ENCODE results near the gene PTGFRN.

Gene PTGFRN

DNA sequence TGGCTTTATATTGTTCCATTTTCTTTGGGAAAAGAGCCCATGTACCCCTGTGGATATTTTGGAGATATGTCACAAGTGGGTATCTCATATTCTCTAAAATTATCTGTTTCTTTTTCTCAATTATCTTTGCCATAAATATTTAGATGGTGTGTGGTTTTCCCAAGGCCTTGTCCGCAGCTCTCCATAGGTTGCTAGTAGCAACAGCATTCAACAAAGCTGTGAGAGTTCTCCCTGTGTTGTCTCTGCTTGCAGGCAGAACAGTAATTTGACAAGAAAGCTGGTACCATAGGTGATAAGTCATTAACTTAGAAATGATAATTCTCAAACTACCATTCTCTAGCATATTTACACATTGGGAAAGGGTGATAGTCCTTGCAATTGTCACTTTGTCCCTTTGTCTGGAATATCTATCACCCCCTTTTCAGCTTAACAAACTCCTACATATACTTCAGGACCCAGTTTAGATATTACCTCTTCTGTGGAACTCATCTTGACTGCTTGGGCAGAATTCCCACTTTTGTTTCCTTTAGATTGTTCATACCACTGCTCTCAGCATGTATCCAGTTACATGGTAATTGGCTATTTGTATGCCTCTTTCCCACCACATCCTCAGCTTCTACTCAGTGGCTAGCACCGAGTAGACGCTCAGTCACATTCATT, 100.7 kb downstream of the PTGFRN start:
- H3K9me3 ChIP-seq (ENCODE audit: control insufficient read depth, low read length): no peaks in the 10 kb centered on the region
- H3K27ac ChIP-seq (ENCODE audit: insufficient read depth, low read depth, low read length, poor library complexity, severe bottlenecking): no peak overlapping the region
- H3K27me3 ChIP-seq (ENCODE audit: control insufficient read depth, insufficient read depth, low read length, poor library complexity, severe bottlenecking): no peaks in the 10 kb centered on the region
- no peak overlapping the region for H3K4me3 ChIP-seq (ENCODE audit: insufficient read depth, low read depth, low read length)
- peaks cover 3% of the 10 kb centered on the region for H3K4me1 ChIP-seq (ENCODE audit: control insufficient read depth, insufficient read depth, low read length)
- 73 to 81% methylated on average over 2 to 3 of the region's 3 CpGs for WGBS, 2 experiments
- no peaks in the 10 kb centered on the region for H3K36me3 ChIP-seq (ENCODE audit: control insufficient read depth, insufficient read depth, low read length)

- 92 to 94% methylated on average over 3 of the region's 3 CpGs for WGBS, 2 experiments
- Histone ChIP-seq H3K36me3 (ENCODE audit: control insufficient read depth, insufficient read depth, low read length) (no peaks in the 10 kb centered on the region), H3K27ac (ENCODE audit: insufficient read depth, low read depth, low read length, poor library complexity, severe bottlenecking) (no peak overlapping the region), H3K9me3 (ENCODE audit: control insufficient read depth, low read length) (no peaks in the 10 kb centered on the region), H3K4me3 (ENCODE audit: insufficient read depth, low read depth, low read length) (no peak overlapping the region), H3K4me1 (ENCODE audit: control insufficient read depth, insufficient read depth, low read length) (peaks cover 3% of the 10 kb centered on the region), H3K27me3 (ENCODE audit: control insufficient read depth, insufficient read depth, low read length, poor library complexity, severe bottlenecking) (no peaks in the 10 kb centered on the region)
Observed at GRCh38 chr1:117011334-117011733, 101.6 kb downstream of the PTGFRN start.

DNA sequence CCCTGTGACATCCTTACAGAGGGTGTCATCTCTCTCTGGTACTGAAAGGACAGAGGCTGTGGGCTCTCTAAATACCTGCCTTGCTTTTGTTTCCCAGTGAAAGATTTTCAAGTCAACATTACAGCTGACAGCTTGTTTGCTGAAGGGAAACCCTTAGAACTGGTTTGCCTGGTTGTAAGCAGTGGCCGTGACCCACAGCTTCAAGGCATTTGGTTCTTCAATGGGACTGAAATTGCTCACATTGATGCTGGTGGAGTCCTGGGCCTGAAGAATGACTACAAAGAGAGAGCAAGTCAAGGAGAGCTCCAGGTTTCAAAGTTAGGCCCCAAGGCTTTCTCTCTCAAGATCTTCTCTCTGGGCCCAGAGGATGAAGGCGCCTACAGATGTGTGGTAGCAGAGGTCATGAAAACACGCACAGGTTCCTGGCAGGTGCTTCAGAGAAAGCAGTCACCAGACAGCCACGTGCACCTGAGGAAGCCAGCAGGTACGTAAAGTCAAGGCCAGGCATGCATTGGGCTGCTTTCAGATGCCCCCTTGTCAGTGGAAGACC, 103.7 kb downstream of the PTGFRN start:
- no peaks in the 10 kb centered on the region for H3K9me3 ChIP-seq (ENCODE audit: control insufficient read depth, low read length)
- no peaks in the 10 kb centered on the region for H3K27me3 ChIP-seq (ENCODE audit: control insufficient read depth, insufficient read depth, low read length, poor library complexity, severe bottlenecking)
- no peak overlapping the region for H3K4me3 ChIP-seq (ENCODE audit: insufficient read depth, low read depth, low read length)
- 92 to 95% methylated on average over 5 of the region's 5 CpGs for WGBS, 2 experiments
- no peaks in the 10 kb centered on the region for H3K36me3 ChIP-seq (ENCODE audit: control insufficient read depth, insufficient read depth, low read length)
- H3K27ac ChIP-seq (ENCODE audit: insufficient read depth, low read depth, low read length, poor library complexity, severe bottlenecking): no peak overlapping the region
- peaks cover 3% of the 10 kb centered on the region for H3K4me1 ChIP-seq (ENCODE audit: control insufficient read depth, insufficient read depth, low read length)

GRCh38 chr1:117014209-117014608, 104.5 kb downstream of the PTGFRN start:
- H3K27me3 ChIP-seq (ENCODE audit: control insufficient read depth, insufficient read depth, low read length, poor library complexity, severe bottlenecking): no peaks in the 10 kb centered on the region
- no peaks in the 10 kb centered on the region for H3K9me3 ChIP-seq (ENCODE audit: control insufficient read depth, low read length)
- H3K36me3 ChIP-seq (ENCODE audit: control insufficient read depth, insufficient read depth, low read length): no peaks in the 10 kb centered on the region
- H3K27ac ChIP-seq (ENCODE audit: insufficient read depth, low read depth, low read length, poor library complexity, severe bottlenecking): no peak overlapping the region
- 95 to 98% methylated on average over 5 of the region's 5 CpGs for WGBS, 2 experiments
- H3K4me3 ChIP-seq (ENCODE audit: insufficient read depth, low read depth, low read length): no peak overlapping the region
- peaks cover 3% of the 10 kb centered on the region for H3K4me1 ChIP-seq (ENCODE audit: control insufficient read depth, insufficient read depth, low read length)

GRCh38 chr1:117015724-117016123, 106.0 kb downstream of the PTGFRN start:
- Histone ChIP-seq H3K4me3 (ENCODE audit: insufficient read depth, low read depth, low read length) (no peak overlapping the region), H3K4me1 (ENCODE audit: control insufficient read depth, insufficient read depth, low read length) (peaks cover 3% of the 10 kb centered on the region), H3K36me3 (ENCODE audit: control insufficient read depth, insufficient read depth, low read length) (no peaks in the 10 kb centered on the region), H3K9me3 (ENCODE audit: control insufficient read depth, low read length) (no peaks in the 10 kb centered on the region), H3K27me3 (ENCODE audit: control insufficient read depth, insufficient read depth, low read length, poor library complexity, severe bottlenecking) (no peaks in the 10 kb centered on the region), H3K27ac (ENCODE audit: insufficient read depth, low read depth, low read length, poor library complexity, severe bottlenecking) (no peak overlapping the region)
- 91 to 96% methylated on average over 3 of the region's 3 CpGs for WGBS, 2 experiments

- Histone ChIP-seq H3K27me3 (ENCODE audit: control insufficient read depth, insufficient read depth, low read length, poor library complexity, severe bottlenecking) (no peaks in the 10 kb centered on the region), H3K27ac (ENCODE audit: insufficient read depth, low read depth, low read length, poor library complexity, severe bottlenecking) (no peak overlapping the region), H3K4me3 (ENCODE audit: insufficient read depth, low read depth, low read length) (no peak overlapping the region), H3K4me1 (ENCODE audit: control insufficient read depth, insufficient read depth, low read length) (no peaks in the 10 kb centered on the region), H3K36me3 (ENCODE audit: control insufficient read depth, insufficient read depth, low read length) (no peaks in the 10 kb centered on the region), H3K9me3 (ENCODE audit: control insufficient read depth, low read length) (no peaks in the 10 kb centered on the region)
- WGBS, 2 experiments: 91 to 95% methylated on average over 4 of the region's 4 CpGs
Observed at GRCh38 chr1:117017062-117017461, 107.3 kb downstream of the PTGFRN start.

DNA sequence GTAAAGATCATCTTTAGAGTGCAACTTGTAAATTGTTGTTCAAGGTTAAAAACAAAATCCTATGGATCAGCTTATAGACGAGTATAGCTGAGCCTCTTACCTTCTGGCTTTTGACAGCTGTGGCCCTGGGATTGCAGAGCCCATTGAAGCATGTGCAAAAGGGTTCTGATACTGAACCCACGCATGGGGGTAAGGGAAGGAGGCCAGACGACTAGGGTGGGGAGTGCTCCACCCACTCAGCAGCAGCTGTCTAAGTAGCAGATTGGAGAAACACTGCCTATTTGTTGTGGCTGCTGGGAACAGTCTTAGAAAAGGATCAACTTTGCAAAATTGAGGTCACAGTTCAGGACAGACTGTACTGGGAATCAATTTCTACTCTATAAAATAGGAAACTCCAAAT, 107.9 kb downstream of the PTGFRN start:
- Histone ChIP-seq H3K4me1 (ENCODE audit: control insufficient read depth, insufficient read depth, low read length) (no peaks in the 10 kb centered on the region), H3K27me3 (ENCODE audit: control insufficient read depth, insufficient read depth, low read length, poor library complexity, severe bottlenecking) (no peaks in the 10 kb centered on the region), H3K4me3 (ENCODE audit: insufficient read depth, low read depth, low read length) (no peak overlapping the region), H3K36me3 (ENCODE audit: control insufficient read depth, insufficient read depth, low read length) (no peaks in the 10 kb centered on the region), H3K9me3 (ENCODE audit: control insufficient read depth, low read length) (no peaks in the 10 kb centered on the region), H3K27ac (ENCODE audit: insufficient read depth, low read depth, low read length, poor library complexity, severe bottlenecking) (no peak overlapping the region)
- WGBS, 2 experiments: 72 to 73% methylated on average over 3 of the region's 3 CpGs

- Histone ChIP-seq H3K27me3 (ENCODE audit: control insufficient read depth, insufficient read depth, low read length, poor library complexity, severe bottlenecking) (no peaks in the 10 kb centered on the region), H3K9me3 (ENCODE audit: control insufficient read depth, low read length) (no peaks in the 10 kb centered on the region), H3K27ac (ENCODE audit: insufficient read depth, low read depth, low read length, poor library complexity, severe bottlenecking) (no peak overlapping the region), H3K4me3 (ENCODE audit: insufficient read depth, low read depth, low read length) (no peak overlapping the region), H3K36me3 (ENCODE audit: control insufficient read depth, insufficient read depth, low read length) (no peaks in the 10 kb centered on the region), H3K4me1 (ENCODE audit: control insufficient read depth, insufficient read depth, low read length) (no peaks in the 10 kb centered on the region)
- WGBS, 2 experiments: 76 to 83% methylated on average over 1 of the region's 1 CpG
Observed at GRCh38 chr1:117020526-117021156, 110.9 kb downstream of the PTGFRN start.

- no peak overlapping the region for H3K4me3 ChIP-seq (ENCODE audit: insufficient read depth, low read depth, low read length)
- H3K27me3 ChIP-seq (ENCODE audit: control insufficient read depth, insufficient read depth, low read length, poor library complexity, severe bottlenecking): no peaks in the 10 kb centered on the region
- no peaks in the 10 kb centered on the region for H3K4me1 ChIP-seq (ENCODE audit: control insufficient read depth, insufficient read depth, low read length)
- no peak overlapping the region for H3K27ac ChIP-seq (ENCODE audit: insufficient read depth, low read depth, low read length, poor library complexity, severe bottlenecking)
- no peaks in the 10 kb centered on the region for H3K36me3 ChIP-seq (ENCODE audit: control insufficient read depth, insufficient read depth, low read length)
- 92 to 98% methylated on average over 3 of the region's 3 CpGs for WGBS, 2 experiments
- H3K9me3 ChIP-seq (ENCODE audit: control insufficient read depth, low read length): no peaks in the 10 kb centered on the region
Observed at GRCh38 chr1:117022114-117022513, 112.4 kb downstream of the PTGFRN start.

- H3K4me3 ChIP-seq (ENCODE audit: insufficient read depth, low read depth, low read length): no peak overlapping the region
- H3K9me3 ChIP-seq (ENCODE audit: control insufficient read depth, low read length): no peaks in the 10 kb centered on the region
- no peaks in the 10 kb centered on the region for H3K27me3 ChIP-seq (ENCODE audit: control insufficient read depth, insufficient read depth, low read length, poor library complexity, severe bottlenecking)
- no peaks in the 10 kb centered on the region for H3K36me3 ChIP-seq (ENCODE audit: control insufficient read depth, insufficient read depth, low read length)
- H3K27ac ChIP-seq (ENCODE audit: insufficient read depth, low read depth, low read length, poor library complexity, severe bottlenecking): no peak overlapping the region
- 95 to 96% methylated on average over 7 of the region's 7 CpGs for WGBS, 2 experiments
- H3K4me1 ChIP-seq (ENCODE audit: control insufficient read depth, insufficient read depth, low read length): no peaks in the 10 kb centered on the region
Observed at GRCh38 chr1:117025568-117025967, 115.9 kb downstream of the PTGFRN start.

Data from ectodermal cell (in vitro differentiated cells).